HUDEP-2 (cell line): ENCODE results near the gene CAPN8.
A peak's percentile ranks its signal among the peaks of the same experiment; 100 is the strongest.

Source experiments
- DNase-seq, 76 experiments: peaks; one replicate each; lab custom pipeline; 2025; ENCODE audit not compliant: unreplicated experiment in 76 of 76; lab: John Stamatoyannopoulos, UW

The CAPN8 gene

GRCh38 chr1:223665592-223666312 is at the start of gene CAPN8:
CAPN8 (minus strand) TSS chr1:223665701; CDS start chr1:223665646, 55 bp downstream.
- DNase-seq: no peak

GRCh38 chr1:223714849-223715603 is 49.5 kb upstream of the CAPN8 start:
- DNase-seq: no peak

DNA sequence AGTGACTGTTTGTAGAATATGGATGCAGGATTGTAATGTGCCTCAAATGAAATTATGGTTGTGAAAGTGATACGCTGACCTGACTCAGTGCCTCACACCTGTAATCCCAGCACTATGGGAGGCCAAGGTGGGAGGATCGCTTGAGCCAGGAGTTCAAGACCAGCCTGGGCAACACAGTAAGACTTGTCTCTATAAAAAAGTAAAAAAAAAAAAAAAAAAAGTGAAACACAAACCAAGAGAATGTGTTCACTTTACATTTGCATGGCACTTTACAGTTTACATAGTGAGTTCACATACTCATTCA is 48.9 kb upstream of the CAPN8 start:
- DNase-seq: no peak

DNA sequence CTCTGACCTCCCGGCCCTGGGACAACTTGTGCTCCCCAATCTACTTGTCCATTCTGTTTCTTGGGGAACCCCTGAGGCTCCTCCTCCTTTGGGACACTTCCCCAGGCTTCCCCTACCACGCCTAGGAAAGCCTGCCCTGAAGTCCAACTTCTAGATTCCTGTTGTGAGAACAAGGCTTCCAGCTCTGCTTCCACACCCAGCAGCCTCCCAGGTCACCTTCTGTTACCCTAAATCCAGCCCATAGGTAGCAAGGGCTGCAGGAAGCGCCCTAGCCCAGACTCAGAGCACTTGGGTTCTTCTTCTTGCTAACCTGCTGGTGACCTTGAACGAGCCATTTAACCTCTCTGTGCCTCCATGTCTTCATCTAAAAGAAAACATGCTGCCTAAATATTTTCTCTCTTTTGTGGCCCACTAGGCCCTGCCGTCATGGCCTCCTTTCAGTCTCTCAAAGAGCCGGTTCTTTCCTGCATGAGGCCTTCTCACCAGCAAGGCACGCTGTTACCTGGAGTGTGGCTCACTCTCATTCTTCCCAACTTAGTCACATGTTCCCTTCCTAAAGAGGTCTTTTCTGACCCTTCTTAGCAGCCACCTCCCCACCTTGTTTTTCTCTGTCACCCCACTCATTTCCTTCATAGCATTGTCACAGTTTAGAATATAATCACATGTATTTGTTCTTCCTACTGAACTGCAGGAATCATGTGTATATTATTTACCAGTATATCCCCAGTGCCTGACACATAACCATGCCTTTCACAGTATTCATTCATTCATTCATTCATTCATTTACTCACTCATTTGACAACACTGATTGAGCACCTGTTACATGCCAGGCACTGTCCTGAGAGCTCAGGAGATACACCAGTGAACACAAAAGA is 48.3 kb upstream of the CAPN8 start:
- DNase-seq: no peak

DNA sequence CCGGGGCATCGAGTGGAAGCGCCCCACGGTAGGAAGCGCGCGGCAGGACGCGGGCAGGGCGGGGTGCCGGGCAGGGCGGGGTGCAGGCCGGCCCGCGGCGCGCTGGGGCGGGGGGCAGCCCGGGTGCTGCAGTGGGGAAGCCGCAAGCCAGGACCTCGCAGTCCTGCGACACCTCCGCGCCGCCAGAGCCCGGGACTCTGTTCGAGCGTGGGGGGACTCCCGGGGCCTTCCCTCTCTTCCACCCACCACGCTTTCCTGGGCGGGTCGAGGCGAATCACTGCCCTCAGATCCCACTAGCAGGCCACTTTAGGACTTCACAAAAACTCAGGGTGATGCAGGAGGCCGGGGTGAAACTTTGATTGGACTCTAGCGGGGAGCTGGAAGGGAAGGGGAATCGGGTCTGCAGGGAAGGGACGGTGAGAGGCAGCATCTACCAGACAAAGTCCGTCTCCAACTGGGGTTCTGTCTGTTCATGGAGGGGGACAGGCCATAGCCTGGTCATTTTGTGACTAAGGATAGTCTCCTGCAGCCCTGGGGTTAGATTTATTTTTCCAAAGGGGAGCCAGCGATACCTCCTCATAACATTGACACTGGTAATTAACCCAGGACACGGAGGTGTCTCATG is 47.5 kb upstream of the CAPN8 start:
- peak in 2 of 76 experiments; percentile 34 to 45 for DNase-seq

- peak in 64 of 76 experiments; percentile 16 to 78 (median 55) for DNase-seq
Observed at GRCh38 chr1:223712194-223712849, 46.8 kb upstream of the CAPN8 start, which contains the start of gene CAPN2. CAPN2 (plus strand) TSS chr1:223712539; CDS start chr1:223712641, 102 bp downstream.

DNA sequence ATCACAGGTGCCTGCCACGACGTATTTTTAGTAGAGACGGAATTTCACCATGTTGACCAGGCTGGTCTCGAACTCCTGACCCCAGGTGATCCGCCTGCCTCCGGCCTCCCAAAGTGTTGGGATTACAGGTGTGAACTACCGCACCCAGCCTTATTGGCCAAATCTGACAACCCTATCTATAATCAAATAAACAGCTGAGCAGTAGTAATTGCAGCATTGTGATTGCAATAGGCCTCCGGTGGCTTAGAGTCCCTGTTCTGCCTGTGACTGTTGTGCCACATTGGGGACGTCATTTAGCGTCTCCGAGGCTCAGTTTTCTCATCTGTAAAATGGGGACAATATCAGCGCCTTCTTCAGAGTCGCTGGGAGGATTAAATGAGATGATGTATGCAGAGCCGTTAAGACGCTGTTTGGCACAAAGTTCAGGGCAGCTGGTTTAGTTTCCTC is 46.3 kb upstream of the CAPN8 start:
- no peak for DNase-seq

- DNase-seq: peak in 33 of 76 experiments; percentile 5 to 63 (median 27)
Observed at GRCh38 chr1:223711173-223711572, 45.7 kb upstream of the CAPN8 start.

- DNase-seq: peak in 2 of 76 experiments; percentile 19 to 50
Observed at GRCh38 chr1:223710179-223711133, 45.0 kb upstream of the CAPN8 start.

DNA sequence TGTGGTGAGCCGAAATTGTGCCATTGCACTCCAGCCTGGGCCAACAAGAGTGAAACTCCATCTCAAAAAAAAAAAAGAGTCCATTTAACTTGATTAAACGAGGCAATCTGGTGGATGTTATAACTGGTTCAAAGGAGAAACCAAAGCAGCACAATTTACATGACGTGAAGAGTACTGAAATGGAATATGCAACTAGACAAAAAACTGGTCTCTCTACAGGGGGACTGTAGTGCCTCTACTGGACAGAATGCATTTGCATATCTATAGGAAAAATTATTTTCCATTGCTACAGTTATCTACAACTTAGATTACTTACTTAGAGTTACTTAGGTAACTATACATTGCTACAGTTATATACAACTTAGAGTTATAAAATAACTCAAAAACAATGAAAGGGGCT is 44.1 kb upstream of the CAPN8 start:
- no peak for DNase-seq

DNA sequence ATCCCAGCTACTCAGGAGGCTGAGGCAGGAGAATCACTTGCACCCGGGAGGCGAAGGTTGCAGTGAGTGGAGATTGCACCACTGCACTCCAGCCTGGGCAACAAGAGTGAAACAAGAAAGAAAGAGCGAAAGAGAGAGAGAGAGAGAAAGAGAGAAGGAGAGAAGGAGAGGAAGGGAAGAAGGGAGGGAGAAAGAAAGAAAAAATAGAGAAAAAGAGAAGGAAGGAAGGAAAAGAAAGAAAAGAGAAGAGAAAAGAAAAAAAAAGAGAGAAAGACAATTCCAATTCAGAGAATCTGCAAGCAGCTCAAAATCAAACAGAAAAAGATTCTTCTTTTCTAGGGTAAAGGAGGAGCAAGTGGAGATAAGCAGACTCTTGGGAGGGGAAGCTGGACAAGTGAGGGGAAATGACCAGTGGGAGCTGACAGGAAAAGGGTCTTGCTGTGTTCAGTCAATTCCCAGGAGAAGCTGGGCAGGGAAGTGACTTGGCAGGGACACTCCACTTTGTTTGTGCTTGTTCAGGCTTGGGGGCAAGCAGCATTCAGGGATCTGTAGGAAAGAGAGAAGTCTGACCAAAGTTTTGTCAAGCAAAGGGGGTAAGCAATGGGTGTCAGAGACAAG is 43.3 kb upstream of the CAPN8 start:
- no peak for DNase-seq

DNA sequence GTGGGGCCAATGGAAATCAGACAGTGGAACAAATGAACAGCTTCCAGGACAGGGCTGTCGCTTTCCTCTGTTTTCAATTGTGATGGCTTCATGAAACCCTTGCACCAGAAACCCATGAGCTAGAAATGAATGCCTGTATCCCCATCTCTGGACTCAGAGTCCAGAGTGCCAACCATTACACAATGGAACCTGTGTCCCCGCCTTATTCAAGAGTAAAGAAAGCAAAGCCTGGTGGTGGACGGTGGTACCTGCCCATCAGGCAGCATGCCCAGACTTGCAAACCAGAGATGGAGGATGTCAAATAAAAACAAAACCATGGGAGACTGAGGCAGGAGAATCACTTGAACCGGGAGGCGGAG is 42.5 kb upstream of the CAPN8 start:
- no peak for DNase-seq

DNA sequence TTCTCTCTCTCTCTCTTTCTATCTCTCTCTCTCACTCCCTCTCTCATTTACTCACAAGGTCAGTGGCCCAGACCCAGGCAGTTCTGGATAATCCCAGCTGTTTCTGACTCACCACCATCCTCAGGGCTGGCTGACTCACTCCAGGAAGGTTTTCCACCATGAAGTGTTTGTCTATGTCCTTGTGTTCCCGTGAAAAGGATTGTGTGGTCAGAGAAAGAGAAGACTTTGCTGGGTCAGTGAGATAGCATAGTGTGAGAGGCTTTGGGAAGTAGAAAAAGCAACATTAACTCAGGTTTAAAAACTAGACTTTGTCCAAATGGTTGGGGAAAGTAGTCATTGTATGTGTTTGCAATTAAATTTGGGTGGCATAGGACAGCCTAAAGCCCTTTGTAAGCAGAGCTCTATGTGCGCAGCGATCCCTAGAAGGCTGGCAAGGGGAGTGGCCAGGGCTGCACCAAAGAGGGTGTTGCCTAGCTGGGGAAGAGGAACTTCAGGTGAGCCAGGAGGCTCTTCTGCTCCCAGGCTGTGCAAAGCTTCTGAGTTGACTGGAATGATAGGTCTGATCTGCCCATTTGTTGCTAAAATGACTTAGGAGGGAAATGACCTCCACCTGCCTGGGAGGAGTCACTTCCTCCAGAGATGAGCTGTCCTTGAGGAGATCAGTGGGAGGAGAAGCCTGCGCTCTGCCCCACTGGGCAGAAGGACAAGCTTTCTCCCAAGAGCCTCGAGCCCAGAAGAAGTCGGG is 41.9 kb upstream of the CAPN8 start:
- no peak for DNase-seq

DNA sequence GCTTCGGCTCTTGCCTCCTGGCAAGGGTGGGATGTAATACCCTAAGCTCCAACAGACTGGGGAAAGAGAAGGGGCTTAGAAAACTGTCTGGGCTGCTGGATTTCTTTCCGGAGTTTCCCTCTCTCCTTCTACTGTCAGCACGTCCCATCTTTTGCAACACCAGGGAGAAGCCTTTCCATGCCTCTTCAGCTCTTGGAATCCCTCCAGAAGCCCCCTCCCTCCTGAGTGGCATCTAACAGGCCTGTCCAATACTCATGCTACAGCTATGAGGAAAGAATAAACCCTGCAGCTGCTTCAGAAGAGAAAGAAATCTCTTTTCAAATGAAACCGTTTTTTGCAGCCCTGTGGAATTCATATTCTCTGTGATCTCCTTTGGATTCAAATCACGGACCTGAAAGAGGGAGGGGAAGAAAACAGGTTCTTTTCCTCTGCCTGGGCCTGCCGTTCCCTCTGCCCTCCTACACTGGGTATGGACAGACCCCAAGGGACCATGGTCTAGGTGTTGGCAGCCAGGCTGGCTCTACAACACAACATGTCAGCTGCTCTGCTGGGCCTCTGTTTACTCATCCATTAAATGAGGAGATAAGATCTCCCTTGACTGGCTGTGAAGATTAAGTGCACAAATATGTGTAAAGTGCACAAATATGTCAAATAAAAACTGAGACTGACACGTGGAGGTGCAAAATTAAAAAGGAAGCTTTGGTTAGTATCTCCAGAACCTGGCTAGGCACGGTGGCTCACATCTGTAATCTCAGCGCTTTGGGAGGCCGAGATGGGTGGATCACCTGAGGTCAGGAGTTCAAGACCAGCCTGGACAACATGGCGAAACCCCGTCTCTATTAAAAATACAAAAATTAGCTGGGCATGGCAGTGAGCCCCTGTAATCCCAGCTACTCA is 40.8 kb upstream of the CAPN8 start:
- no peak for DNase-seq

GRCh38 chr1:223704921-223705878 is 39.7 kb upstream of the CAPN8 start:
- DNase-seq: no peak

DNA sequence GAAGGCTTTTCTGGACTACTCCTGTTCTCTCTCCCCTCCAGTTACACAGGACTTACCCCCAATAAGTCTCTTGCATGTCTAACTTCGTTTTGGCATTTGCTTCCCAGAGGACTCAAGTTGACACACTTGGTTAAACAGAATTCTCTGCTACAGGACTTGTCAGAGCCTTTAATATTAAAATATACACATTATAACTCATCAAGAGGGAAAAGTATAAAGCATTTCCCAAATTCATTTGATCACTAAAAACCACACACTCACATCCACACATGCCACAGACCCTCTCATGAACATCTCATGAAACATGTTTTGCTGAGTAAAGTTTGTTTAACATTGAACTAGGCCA is 38.1 kb upstream of the CAPN8 start:
- no peak for DNase-seq
